Activated CD4-positive, alpha-beta T cell treated with anti-CD3 and anti-CD28 coated beads, Interleukin-2, amount 10 ng/mL, durations not matched to agents 24 days and 14 days (primary cell): ENCODE data around the gene L2HGDH. TPM values are rescaled to one million over a fixed set of nuclear protein-coding genes. Genes with fewer than 3 reads are reported as not detected.

Experiments
- DNase-seq: peaks from one replicate; pipeline ENCODE4 v3.0.0; 2022
- H3K27ac Mint-ChIP-seq: one replicate; pipeline ENCODE4 v1.8.0; 2022; ENCODE audit warnings: mild to moderate bottlenecking, mixed read lengths
- H3K27me3 Mint-ChIP-seq: one replicate; pipeline ENCODE4 v1.8.0; 2022; ENCODE audit warnings: mixed read lengths
- H3K36me3 Mint-ChIP-seq: one replicate; pipeline ENCODE4 v1.8.0; 2022; ENCODE audit warnings: low read depth, mild to moderate bottlenecking, mixed read lengths
- H3K4me1 Mint-ChIP-seq: one replicate; pipeline ENCODE4 v1.8.0; 2021; ENCODE audit warnings: mixed read lengths
- H3K4me3 Mint-ChIP-seq: one replicate; pipeline ENCODE4 v1.8.0; 2022; ENCODE audit warnings: mild to moderate bottlenecking, moderate library complexity, mixed read lengths
- H3K9me3 Mint-ChIP-seq: one replicate; pipeline ENCODE4 v1.8.0; 2021; ENCODE audit warnings: mixed read lengths
- intact Hi-C: fragments of 100-400 bp; cut with micrococcal nuclease; formaldehyde crosslinking; loops from one replicate; pipeline ENCODE4 v1.15.1; 2023
- total RNA-seq: library from RNA; stranded (reverse); gene quantifications from 2 replicates; pipeline ENCODE4 v1.2.3, GENCODE V29; 2022

Gene L2HGDH
- total RNA-seq, 1 donor from 2014 or later: 16.8 TPM

DNA sequence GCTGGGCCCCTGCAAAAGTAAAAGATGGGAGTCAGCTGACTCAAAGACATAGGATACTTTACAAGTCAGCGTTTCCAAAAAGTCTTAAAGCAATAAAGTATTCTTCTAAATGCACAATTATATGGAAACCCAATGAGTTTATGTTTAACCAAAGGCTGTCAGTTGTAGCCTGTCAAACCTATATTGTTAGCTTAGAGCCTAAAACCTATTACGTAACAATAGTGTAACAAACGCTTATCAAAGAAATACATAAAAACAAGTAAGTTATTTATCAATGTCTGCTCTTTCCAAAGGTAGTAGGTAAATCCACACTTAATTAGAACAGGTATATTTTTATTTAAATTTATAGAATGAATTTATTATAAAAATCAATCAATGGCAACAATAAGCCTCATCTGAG is 64.8 kb downstream of the L2HGDH start:
- intact Hi-C loops: no loop called here
- DNase-seq: no peak
- Mint-ChIP-seq H3K27me3 (no peaks in the 10 kb centered on the region), H3K4me1 (no peaks in the 10 kb centered on the region), H3K36me3 (peaks cover 19% of the 10 kb centered on the region), H3K4me3 (no peak overlapping the region), H3K9me3 (no peaks in the 10 kb centered on the region), H3K27ac (no peak overlapping the region)

DNA sequence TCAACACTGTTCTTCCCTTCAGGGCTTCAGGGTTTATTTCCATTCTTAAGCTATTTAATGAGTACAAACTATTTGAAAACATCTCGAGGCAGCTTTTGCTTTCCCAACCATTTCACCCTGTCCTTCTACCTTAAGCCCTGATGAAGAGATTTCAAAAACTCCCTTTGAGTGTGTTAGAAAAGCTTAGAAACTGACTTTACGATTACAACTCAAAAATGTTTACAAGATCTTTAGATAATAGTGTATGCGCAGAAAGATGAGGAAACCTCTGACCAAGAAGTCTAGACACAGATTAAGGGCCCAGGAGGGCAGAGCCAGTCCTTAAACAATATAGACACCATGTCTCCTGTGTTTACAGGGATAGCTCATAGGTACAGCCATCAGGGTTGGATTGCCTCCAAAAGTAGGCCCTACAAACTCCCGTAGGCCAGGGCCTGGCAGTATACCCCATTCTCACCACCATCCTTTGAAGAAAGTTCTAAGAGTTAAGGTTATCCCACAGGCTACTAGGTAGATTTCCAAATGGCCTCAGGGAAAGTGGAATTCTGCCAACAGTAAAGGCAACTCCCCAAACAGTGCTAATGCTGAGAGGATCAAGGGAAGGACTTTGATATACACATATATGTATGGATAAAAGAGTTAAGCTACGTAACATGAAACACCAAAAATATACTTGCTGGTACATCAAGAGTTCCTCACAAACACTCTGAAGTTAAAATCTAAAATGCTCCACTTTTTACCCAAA is 69.3 kb downstream of the L2HGDH start:
- H3K9me3 Mint-ChIP-seq: no peaks in the 10 kb centered on the region
- peaks cover 6% of the 10 kb centered on the region for H3K36me3 Mint-ChIP-seq
- no peak overlapping the region for H3K4me3 Mint-ChIP-seq
- no peaks in the 10 kb centered on the region for H3K27me3 Mint-ChIP-seq
- intact Hi-C loops: no loop called here
- H3K4me1 Mint-ChIP-seq: no peaks in the 10 kb centered on the region
- DNase-seq: no peak
- H3K27ac Mint-ChIP-seq: no peak overlapping the region

DNA sequence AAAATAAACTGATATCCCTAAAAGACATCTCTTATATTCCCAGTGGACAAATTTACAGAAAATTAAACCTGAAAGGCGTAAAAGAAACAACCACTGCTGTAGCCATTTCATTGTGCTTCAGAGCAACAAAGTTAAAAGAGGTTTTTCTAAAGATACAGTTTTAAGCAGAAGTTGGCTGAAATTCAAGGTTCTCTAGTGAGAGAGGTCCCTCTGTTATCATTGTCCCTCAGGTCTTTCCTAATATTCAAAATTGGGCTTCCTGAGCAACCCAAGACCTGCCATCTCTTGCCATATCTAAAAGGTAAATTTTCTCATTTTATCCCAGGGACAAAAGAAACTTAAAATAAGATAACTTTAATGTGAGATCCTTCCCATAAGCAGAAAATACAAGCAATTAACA is 69.9 kb downstream of the L2HGDH start:
- Mint-ChIP-seq H3K36me3 (peaks cover 11% of the 10 kb centered on the region), H3K27ac (no peak overlapping the region), H3K27me3 (no peaks in the 10 kb centered on the region), H3K4me1 (peaks cover 2% of the 10 kb centered on the region), H3K4me3 (no peak overlapping the region), H3K9me3 (peaks cover 5% of the 10 kb centered on the region)
- no peak for DNase-seq
- intact Hi-C loops: no loop called here

DNA sequence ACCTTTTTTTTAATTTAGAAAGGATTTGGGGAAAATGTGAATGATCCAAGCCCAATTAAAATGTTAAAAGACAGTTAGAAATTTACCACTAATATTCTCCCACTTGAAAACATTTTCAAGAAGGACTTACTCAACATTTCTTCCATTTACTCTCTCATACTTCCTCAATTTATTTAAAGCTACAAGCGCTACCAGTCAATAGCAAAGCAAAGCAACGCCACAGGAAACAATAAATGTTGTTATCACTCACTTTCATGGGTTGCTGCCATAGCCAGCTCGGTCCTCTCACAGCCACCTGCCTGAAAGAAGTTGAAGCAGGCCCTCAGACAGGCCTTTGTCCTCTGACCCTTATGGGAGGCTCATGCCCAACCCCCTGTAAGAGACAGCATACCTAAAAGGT is 74.6 kb downstream of the L2HGDH start:
- peaks cover 14% of the 10 kb centered on the region for H3K4me1 Mint-ChIP-seq
- peaks cover 13% of the 10 kb centered on the region for H3K9me3 Mint-ChIP-seq
- H3K36me3 Mint-ChIP-seq: peaks cover 15% of the 10 kb centered on the region
- no peaks in the 10 kb centered on the region for H3K27me3 Mint-ChIP-seq
- no peak for DNase-seq
- no peak overlapping the region for H3K27ac Mint-ChIP-seq
- intact Hi-C loops: no loop called here
- no peak overlapping the region for H3K4me3 Mint-ChIP-seq

DNA sequence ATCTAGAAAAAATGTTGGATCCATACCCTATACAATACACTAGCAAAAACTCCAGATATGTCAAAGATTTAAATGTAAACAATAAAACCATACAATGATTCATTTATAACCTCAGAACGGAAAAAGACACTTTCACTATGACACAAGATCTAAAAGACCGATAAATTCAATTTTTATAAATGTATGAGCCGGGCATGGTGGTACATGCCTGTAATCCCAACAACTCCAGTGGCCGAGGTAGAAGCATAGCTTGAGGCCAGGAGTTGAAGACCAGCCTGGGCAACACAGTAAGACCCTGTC is 78.1 kb downstream of the L2HGDH start:
- DNase-seq: peak; percentile 66
- intact Hi-C loops: loop anchor here (5.0 kb wide), 3 partner anchors 232 to 547 kb away; partner anchors contain the start of genes KLHDC2 and POLE2
- Mint-ChIP-seq H3K27ac (peak overlapping the region; percentile 66), H3K27me3 (no peaks in the 10 kb centered on the region), H3K4me1 (peaks cover 33% of the 10 kb centered on the region), H3K9me3 (peaks cover 13% of the 10 kb centered on the region), H3K36me3 (peaks cover 19% of the 10 kb centered on the region), H3K4me3 (peak overlapping the region; percentile 47)

DNA sequence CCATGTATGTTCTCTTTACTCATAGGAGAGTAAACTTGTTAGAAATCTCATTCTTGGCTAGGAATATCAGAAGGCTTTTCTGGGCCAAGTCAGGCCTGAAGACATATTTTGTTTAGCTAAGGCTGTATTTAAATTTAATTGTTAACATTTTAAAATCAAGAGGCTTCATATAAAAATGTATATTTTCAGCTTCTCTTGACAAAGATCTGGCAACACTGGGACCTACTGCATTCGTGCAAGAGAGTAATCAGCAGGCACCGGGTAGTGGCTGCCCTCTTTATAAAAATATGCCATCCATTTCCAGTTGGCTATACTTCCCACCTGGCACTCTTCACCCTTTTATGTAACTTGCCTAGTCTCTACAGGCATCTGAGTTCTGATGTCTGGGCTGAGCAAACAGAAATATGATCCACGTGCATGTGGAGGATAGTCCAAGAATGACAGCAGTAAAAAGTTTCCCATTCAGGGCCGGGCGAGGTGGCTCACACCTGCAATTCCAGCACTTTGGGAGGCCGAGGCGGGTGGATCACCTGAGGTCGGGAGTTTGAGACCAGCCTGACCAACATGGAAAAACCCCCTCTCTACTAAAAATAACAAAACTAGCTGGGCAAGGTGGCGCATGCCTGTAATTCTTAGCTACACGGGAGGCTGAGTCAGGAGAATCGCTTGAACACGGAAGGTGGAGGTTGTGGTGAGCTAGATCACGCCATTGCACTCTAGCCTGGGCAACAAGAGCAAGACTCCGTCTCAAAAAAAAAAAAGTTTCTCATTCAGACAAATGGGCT is 78.7 kb downstream of the L2HGDH start:
- no peaks in the 10 kb centered on the region for H3K27me3 Mint-ChIP-seq
- peak overlapping the region; percentile 66 for H3K27ac Mint-ChIP-seq
- peak overlapping the region; percentile 47 for H3K4me3 Mint-ChIP-seq
- intact Hi-C loops: loop anchor here (5.0 kb wide), 3 partner anchors 231 to 546 kb away; partner anchors contain the start of genes KLHDC2 and POLE2
- DNase-seq: peak; percentile 71
- H3K4me1 Mint-ChIP-seq: peaks cover 37% of the 10 kb centered on the region
- H3K9me3 Mint-ChIP-seq: peaks cover 13% of the 10 kb centered on the region
- peaks cover 24% of the 10 kb centered on the region for H3K36me3 Mint-ChIP-seq

DNA sequence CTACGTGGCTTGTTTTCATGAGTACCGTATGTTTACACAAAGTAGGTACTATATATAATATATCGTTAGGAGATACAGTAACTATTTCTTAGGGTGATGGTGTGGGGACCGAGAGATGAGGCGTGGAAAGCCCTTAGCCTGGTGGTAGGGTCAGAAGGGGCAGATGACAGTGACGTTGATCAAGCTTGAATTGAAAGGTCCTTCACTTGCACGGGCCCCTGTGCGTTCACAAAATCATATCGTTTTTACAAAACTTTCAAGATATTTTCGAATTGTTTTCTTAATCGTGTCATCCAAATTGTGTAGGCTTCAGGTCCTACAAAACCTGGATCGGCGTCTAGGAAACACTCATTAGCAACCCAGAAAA is 79.8 kb downstream of the L2HGDH start:
- peaks cover 23% of the 10 kb centered on the region for H3K36me3 Mint-ChIP-seq
- DNase-seq: no peak
- intact Hi-C loops: loop anchor here (5.0 kb wide), 3 partner anchors 230 to 545 kb away; partner anchors contain the start of genes KLHDC2 and POLE2
- H3K4me3 Mint-ChIP-seq: peak overlapping the region; percentile 83
- peaks cover 9% of the 10 kb centered on the region for H3K9me3 Mint-ChIP-seq
- no peaks in the 10 kb centered on the region for H3K27me3 Mint-ChIP-seq
- H3K27ac Mint-ChIP-seq: peak overlapping the region; percentile 78
- peaks cover 35% of the 10 kb centered on the region for H3K4me1 Mint-ChIP-seq

DNA sequence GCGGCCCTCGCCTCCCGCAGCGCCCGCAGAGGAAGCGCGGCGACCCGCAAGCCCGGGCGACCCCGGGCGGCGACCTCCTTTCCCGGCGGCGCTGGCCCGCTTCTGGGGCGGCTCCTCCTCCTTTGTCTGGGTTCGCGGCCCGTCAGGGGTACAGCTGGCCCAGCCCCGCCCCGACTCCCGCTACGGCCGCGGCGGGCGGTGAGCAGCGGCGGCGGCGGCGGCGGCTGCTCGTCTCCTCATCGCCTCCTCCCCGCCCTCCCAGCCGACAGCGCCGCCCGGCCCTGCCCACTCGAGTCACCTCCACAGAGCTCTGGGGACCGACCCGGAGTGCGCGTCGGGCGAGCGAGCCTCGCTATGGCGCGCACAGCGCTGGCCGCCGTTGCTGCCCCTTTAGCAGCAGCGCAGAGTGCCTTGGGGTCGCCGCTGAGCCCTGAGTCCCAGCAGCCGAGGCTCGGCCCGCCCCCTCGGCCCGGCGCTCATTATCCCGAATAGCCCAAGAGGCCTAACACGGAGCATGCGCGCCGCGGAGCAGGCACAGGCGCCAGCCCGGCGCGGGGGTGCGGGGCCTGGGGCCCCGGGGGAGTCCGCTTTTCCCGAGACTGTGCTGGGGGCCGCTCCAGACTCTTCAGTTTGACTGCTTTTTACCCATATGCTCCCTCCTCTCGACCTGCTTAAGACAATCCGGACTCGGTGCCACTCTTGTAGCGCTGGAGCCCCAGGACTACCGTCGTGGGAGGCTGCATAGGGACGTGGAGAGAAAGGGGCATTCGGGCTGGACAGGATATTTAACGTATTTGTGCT is 80.4 kb downstream of the L2HGDH start, which contains the start of gene SOS2:
SOS2 (minus strand) TSS at position 104 of the 801 bp plus-strand sequence. CDS start 295 bp downstream, outside the sequence.
- peaks cover 24% of the 10 kb centered on the region for H3K36me3 Mint-ChIP-seq
- H3K4me3 Mint-ChIP-seq: peak within 1 kb of the TSS; percentile 92
- no peaks in the 10 kb centered on the region for H3K27me3 Mint-ChIP-seq
- peaks cover 37% of the 10 kb centered on the region for H3K4me1 Mint-ChIP-seq
- intact Hi-C loops: loop anchor here (1.0 to 5.0 kb wide), 12 partner anchors 81 to 645 kb away; partner anchors contain the start of genes ARF6, DMAC2L, KLHDC2 and L2HGDH
- peak; percentile 95 for DNase-seq
- peak within 1 kb of the TSS; percentile 90 for H3K27ac Mint-ChIP-seq
- H3K9me3 Mint-ChIP-seq: peaks cover 8% of the 10 kb centered on the region

DNA sequence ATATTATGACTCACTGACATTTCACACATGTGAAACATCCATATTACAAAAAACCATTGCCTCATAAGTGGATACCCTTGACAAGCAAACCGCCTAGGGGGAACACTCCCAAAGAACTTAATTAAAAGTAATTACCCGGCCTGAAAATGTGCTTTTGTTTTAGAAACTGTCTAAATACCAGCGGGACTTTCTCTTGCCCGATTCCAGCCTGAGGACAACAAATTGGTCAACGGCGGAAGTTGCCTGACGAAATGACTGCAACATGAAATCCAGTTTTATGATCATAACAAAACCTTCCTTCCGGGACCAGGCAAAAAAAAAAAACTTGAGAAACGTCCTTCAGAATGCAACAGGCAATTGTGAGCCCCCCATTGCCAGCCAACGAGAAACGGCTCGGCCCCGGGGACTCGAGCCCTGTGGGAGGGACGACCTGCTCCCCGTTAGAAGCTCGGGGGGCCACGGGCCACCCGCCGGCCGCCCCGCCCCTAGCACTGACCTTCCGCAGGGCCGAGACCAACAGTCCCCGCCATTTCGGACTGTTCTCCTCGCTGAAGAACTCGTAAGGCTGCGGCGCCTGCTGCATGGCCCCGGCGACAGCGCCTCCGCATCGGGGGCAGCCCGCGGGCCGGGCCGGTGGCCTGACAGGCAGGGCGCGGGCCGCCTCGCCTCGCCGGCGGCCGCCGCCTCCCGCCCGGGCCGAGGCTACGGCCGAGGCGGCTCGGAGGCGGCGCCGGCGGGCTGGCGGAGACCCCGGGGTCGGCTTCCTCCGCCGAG is 81.1 kb downstream of the L2HGDH start:
- Mint-ChIP-seq H3K27ac (peak overlapping the region; percentile 90), H3K36me3 (peaks cover 24% of the 10 kb centered on the region)

DNA sequence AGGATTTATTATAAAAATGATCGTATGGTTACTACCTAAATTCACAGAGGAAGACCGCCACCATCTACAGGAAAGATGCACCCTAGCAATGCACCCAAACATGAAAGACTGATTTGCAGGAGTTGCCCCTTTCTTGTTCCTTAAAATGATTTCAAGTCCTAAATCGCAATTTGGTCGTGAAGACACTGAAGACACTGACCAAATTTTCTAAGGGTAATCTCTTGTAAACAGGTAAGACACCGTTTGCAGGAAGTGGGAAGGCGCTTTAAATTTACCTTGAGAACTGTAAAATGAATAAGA is 81.7 kb downstream of the L2HGDH start:
- Mint-ChIP-seq H3K27ac (peak overlapping the region; percentile 90), H3K36me3 (peaks cover 19% of the 10 kb centered on the region), H3K27me3 (no peaks in the 10 kb centered on the region), H3K4me3 (peak overlapping the region; percentile 92), H3K9me3 (peaks cover 4% of the 10 kb centered on the region), H3K4me1 (peaks cover 48% of the 10 kb centered on the region)
- intact Hi-C loops: loop anchor here (2.0 to 5.0 kb wide), 11 partner anchors 82 to 644 kb away; partner anchors contain the start of genes ARF6, DMAC2L, KLHDC2 and L2HGDH
- DNase-seq: no peak

More for the DNA sequence above, 81.1 kb downstream of the L2HGDH start:
- Mint-ChIP-seq H3K9me3 (peaks cover 7% of the 10 kb centered on the region), H3K4me1 (peaks cover 43% of the 10 kb centered on the region), H3K4me3 (peak overlapping the region; percentile 92), H3K27me3 (no peaks in the 10 kb centered on the region)
- DNase-seq: peak; percentile 83
- intact Hi-C loops: loop anchor here (1.0 to 5.0 kb wide), 12 partner anchors 82 to 644 kb away; partner anchors contain the start of genes ARF6, DMAC2L, KLHDC2 and L2HGDH

DNA sequence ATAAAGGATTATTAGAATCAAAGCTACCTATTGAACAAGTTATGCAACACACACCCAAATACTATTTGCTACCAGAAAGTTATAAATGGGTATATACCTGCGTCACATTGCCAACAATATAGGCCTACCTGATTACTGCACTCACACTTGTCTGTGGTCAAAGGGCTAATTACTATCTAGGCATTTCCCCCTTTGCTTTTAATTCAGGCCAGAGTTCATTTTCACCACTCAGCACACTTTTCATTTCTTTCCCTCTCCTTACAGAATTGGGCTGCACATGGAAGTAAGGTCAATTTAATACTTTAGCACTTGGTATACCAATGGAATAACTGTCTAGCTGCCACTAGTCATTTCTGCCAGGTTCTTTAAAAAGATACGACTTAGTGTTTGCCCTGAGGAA is 82.3 kb downstream of the L2HGDH start:
- Mint-ChIP-seq H3K27ac (no peak overlapping the region), H3K36me3 (peaks cover 15% of the 10 kb centered on the region), H3K27me3 (no peaks in the 10 kb centered on the region), H3K9me3 (peaks cover under 1% of the 10 kb centered on the region), H3K4me3 (peak overlapping the region; percentile 92), H3K4me1 (peaks cover 46% of the 10 kb centered on the region)
- intact Hi-C loops: loop anchor here (2.0 to 5.0 kb wide), 11 partner anchors 83 to 643 kb away; partner anchors contain the start of genes ARF6, DMAC2L, KLHDC2 and L2HGDH
- no peak for DNase-seq

DNA sequence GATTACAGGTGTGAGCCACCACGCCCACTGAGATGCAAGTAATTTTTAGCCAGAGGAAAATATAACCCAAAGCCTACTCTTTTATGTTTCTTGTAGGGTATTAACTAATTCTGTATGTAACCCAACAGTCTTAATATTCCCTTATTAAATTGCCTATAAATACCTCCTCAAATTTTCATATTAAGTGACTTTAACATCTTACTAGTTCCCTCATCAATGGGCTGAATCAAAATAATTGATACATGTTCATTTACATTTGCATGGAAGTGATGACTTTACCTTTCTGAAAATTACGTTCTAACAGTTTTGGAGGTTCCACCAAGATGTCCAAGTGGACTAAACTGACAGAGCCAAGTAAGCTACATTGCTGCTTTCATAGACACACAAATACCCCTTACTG is 83.7 kb downstream of the L2HGDH start:
- Mint-ChIP-seq H3K4me3 (no peak overlapping the region), H3K27me3 (no peaks in the 10 kb centered on the region), H3K27ac (no peak overlapping the region), H3K36me3 (peaks cover 13% of the 10 kb centered on the region), H3K4me1 (peaks cover 41% of the 10 kb centered on the region), H3K9me3 (no peaks in the 10 kb centered on the region)
- intact Hi-C loops: no loop called here
- no peak for DNase-seq

DNA sequence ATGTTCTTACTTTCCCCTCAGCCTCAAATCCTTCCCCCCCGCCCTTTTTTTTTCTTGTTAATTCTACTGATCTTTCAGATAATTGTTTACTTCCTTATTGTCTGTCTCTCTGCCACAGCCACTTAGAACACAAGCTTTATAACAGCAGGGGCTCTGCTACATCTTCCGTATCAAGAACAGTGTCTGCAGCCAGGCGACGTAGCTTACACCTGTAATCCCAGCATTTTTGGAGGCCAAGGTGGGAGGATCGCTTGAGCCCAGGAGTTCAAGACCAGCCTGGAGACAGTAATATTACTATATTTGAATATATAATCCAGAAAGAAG is 86.1 kb downstream of the L2HGDH start:
- Mint-ChIP-seq H3K36me3 (peaks cover 20% of the 10 kb centered on the region), H3K9me3 (no peaks in the 10 kb centered on the region), H3K27me3 (no peaks in the 10 kb centered on the region), H3K27ac (no peak overlapping the region), H3K4me3 (no peak overlapping the region), H3K4me1 (peaks cover 43% of the 10 kb centered on the region)
- intact Hi-C loops: no loop called here
- DNase-seq: no peak
